PC-9 (cell line): Measurements from ENCODE around the gene CWC27.

Experiments
- EZH2 ChIP-seq: fragments of 200-600 bp; sonication (generic); IDR thresholded peaks from 2 replicates; pipeline ENCODE4 v1.8.0; 2017; ENCODE audit warnings: antibody characterized with exemption, low read depth
- TF ChIP-seq, protein P1 (sequence below): fragments of 200-600 bp; sonication (generic); conservative IDR thresholded peaks from 2 replicates; pipeline ENCODE4 v1.6.1; 2017; ENCODE audit warnings: mixed run types, antibody characterized with exemption, mild to moderate bottlenecking, moderate library complexity

- TF ChIP-seq, protein P1, sequence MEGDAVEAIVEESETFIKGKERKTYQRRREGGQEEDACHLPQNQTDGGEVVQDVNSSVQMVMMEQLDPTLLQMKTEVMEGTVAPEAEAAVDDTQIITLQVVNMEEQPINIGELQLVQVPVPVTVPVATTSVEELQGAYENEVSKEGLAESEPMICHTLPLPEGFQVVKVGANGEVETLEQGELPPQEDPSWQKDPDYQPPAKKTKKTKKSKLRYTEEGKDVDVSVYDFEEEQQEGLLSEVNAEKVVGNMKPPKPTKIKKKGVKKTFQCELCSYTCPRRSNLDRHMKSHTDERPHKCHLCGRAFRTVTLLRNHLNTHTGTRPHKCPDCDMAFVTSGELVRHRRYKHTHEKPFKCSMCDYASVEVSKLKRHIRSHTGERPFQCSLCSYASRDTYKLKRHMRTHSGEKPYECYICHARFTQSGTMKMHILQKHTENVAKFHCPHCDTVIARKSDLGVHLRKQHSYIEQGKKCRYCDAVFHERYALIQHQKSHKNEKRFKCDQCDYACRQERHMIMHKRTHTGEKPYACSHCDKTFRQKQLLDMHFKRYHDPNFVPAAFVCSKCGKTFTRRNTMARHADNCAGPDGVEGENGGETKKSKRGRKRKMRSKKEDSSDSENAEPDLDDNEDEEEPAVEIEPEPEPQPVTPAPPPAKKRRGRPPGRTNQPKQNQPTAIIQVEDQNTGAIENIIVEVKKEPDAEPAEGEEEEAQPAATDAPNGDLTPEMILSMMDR: no peak
- no peak for TF ChIP-seq EZH2
These were observed at the start of gene CWC27, which contains the start of gene SREK1IP1 for GRCh38 chr5:64768358-64769312.
